HCT116 (cell line): ENCODE results near the gene CCL21.

Experiments
- CTCF ChIP-seq, 3 experiments: fragments of 200-600 bp in 1 of 3; sonication (generic) in 1 of 3; IDR thresholded peaks in 2 of 3; conservative IDR thresholded peaks in 1 of 3; 2 replicates each; pipeline ENCODE4 v1.5.1; 2012 to 2017; ENCODE audit warnings: low read depth in 2 of 3, low read length in 2 of 3, antibody characterized with exemption in 1 of 3, borderline replicate concordance in 1 of 3, control low read depth in 1 of 3, mild to moderate bottlenecking in 1 of 3, mixed read lengths in 1 of 3, mixed run types in 1 of 3, moderate library complexity in 1 of 3; ENCODE audit not compliant: insufficient read depth in 1 of 3
- POLR2A ChIP-seq: IDR thresholded peaks from 2 replicates; pipeline ENCODE4 v1.7.0; 2011; ENCODE audit warnings: borderline replicate concordance; ENCODE audit not compliant: insufficient read depth, insufficient read length; ENCODE audit errors: extremely low read depth
- POLR2AphosphoS5 ChIP-seq: IDR thresholded peaks from 2 replicates; pipeline ENCODE4 v1.6.1; 2011; ENCODE audit warnings: mild to moderate bottlenecking, low read depth, low read length, moderate library complexity
- RAD21 ChIP-seq: IDR thresholded peaks from 2 replicates; pipeline ENCODE4 v1.6.1; 2012; ENCODE audit warnings: low read depth, mild to moderate bottlenecking
- SRF ChIP-seq: IDR thresholded peaks from 2 replicates; pipeline ENCODE4 v1.6.1; 2012; ENCODE audit warnings: low read depth
- YY1 ChIP-seq: IDR thresholded peaks from 2 replicates; pipeline ENCODE4 v1.6.1; 2011; ENCODE audit warnings: low read length, low read depth, moderate library complexity, mild to moderate bottlenecking; ENCODE audit not compliant: insufficient replicate concordance; ENCODE audit errors: extremely low read depth
- ZNF274 ChIP-seq: fragments of 200-500 bp; sonication (Bioruptor generic); IDR thresholded peaks from 2 replicates; pipeline ENCODE4 v1.6.1; 2014; ENCODE audit warnings: mild to moderate bottlenecking, low read depth, low read length, inconsistent platforms

DNA sequence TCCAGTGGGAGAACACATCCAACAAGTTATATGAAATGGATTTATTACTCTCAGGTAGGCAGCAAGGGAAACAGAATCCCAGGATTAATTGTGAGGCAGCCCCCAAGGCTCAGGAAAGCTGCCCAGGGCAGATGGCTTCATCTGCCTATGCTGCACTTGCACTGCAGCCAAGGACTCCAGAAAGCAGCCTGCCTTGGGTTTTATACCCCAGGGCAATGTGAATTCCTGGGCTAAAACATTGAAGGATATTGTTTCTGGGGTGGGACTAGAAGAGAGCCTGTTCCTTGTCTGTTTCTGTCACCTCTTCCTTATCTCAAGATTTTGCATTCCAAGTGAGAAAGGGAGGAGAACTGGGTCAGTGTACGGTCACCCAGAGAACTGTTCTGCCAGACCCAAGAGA, 38.6 kb downstream of the CCL21 start:
- TF ChIP-seq CTCF (IDR thresholded peaks at IDR 0.05 in 2 of 3, conservative IDR thresholded peaks at IDR 0.05 in 1 of 3; ENCODE audit: borderline replicate concordance in 1 of 3, insufficient read depth in 1 of 3, low read depth in 2 of 3, low read length in 2 of 3) (no peak), POLR2A (no peak), YY1 (no peak), RAD21 (no peak), ZNF274 (no peak), POLR2AphosphoS5 (no peak), SRF (no peak)
